NCI-H1105 treated with DMSO at 0.1 percent for 48 hours (cell line): Measurements from ENCODE around the gene SYT6.

ENCODE experiments used
- DNase-seq: peaks from one replicate; lab custom pipeline; 2025; lab: John Stamatoyannopoulos, UW

SYT6 gene, protein sequence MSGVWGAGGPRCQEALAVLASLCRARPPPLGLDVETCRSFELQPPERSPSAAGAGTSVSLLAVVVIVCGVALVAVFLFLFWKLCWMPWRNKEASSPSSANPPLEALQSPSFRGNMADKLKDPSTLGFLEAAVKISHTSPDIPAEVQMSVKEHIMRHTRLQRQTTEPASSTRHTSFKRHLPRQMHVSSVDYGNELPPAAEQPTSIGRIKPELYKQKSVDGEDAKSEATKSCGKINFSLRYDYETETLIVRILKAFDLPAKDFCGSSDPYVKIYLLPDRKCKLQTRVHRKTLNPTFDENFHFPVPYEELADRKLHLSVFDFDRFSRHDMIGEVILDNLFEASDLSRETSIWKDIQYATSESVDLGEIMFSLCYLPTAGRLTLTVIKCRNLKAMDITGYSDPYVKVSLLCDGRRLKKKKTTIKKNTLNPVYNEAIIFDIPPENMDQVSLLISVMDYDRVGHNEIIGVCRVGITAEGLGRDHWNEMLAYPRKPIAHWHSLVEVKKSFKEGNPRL

DNA sequence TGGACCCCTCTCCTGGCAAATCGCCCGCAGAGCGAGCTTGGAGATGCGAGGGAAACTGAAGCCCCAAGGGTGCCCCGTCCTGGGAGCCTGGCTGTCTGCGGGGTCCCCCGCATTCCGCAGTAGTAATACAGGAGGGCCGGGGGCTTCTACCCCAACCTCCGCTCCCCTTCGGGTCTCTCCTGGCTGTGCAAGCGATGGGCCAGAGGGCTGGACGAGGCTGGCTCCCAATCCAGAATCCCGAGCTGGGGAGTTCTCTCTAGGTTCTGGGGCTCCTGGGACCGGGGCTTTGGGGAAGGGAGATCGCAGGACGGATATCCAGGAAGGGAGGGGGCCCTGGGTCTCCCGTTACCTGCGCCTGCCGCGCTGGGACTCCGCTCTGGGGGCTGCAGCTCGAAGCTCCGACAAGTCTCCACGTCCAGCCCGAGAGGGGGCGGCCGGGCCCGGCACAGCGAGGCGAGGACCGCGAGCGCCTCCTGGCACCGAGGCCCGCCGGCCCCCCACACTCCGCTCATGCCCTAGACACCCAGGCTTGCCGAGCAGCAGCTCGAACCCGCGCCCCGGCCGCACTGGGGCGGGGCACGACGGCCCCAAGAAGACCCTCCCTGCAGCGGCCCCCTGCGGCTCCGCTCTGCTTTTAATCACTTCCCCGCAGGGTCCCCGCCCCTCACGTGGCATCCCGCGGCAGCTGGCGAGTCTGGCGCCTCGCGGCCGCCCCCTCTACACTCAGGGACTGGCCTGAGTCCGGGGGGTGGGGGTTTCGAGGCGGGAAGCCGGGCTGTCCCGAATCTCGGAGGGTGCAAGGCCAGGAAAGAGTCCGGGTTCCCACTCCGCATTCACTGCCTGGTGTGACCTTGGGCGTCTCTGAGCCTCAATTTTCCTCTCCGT, at the start of gene SYT6:
Gene SYT6 (minus strand): TSS at position 609 of the 885 bp plus-strand sequence. CDS start 97 bp downstream, at position 512.
- DNase-seq: peak; percentile 26

DNA sequence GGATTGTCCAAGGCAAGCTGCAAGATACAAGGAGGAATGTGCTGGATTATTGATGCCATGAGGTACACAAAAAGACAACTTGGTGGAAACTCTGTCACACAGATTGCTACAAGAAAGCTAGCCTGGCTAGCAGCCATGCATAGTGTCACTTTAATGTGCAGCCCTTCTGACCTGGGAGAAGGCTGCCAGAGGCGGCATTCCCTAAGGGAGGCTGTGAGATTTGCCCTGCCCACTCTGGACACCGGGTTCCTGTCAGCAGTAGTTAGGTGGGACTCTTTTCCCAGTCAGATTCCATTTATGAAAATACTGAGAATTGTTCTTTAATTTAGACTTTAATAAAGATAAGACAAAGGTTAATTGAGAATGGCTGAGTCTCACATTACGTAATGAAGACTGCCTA, 47.8 kb upstream of the SYT6 start:
- no peak for DNase-seq

DNA sequence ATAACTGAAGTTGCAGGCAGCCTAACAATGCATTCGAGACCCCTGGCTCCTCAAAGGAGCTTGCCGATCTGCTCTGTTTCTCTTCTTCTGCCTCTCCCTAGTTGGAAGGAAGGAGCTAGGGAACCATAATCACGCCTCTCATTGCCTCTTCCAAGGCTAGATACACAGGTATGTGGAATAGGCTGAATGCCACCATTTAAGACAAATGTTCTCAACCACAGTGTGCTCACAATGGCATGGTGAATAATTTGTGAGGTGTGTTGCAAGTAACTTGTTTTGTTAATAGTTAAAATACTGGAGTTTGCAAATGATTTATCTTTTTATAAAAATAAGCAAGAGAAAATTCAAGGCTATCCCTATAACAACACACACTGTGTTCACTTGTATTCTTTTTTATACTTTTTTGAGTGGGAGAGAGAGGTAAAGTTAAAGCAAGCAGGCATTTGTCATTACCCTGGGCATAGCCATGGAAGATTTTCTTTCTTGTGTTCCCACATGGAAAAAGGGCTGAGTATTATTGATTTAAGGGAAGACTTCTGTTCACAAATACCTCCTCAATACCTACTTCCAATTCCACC, 45.4 kb upstream of the SYT6 start:
- no peak for DNase-seq

DNA sequence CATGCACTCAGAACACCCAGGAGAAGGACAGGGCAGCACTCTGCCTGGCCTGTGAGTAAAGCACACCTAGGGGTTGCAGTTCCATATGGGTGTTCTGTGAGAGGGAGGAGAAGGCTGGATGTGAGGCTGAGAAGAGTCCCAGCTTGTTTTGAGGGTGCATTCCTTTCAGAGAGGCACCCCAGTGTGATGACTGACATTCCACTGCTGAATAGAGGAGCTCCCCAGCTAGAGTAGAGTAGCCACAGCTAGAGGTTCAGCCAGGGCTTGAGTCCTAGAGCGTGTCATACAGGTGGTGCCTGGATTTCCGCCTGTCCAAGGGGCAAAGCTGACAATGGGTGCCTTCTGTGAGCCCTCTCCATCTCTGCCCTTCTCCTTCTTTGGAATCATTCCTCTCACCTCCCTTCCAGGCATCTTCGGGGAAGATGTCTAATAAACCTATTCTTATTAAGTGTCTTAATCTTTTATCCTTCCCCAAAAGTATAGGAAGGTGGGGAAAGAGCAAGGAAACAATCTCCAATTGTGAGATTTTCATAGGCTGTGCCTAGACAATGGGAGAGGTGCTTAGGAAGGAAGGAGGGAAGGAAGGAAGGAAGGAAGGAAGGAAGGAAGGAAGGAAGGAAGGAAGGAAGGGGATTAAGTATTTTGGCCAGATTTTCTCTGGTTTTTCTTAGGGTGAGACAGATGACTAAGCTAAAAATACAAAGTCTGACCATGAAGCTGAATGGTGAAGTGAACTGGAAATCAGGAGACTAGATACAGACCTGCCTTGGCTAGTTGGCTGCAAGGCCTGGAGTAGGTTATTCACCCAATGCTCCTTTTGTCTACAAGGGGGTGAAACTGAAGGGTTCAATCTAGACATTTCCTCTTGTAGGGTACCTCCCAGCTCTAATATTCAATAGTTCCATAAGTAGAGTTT, 43.6 kb upstream of the SYT6 start:
- no peak for DNase-seq

DNA sequence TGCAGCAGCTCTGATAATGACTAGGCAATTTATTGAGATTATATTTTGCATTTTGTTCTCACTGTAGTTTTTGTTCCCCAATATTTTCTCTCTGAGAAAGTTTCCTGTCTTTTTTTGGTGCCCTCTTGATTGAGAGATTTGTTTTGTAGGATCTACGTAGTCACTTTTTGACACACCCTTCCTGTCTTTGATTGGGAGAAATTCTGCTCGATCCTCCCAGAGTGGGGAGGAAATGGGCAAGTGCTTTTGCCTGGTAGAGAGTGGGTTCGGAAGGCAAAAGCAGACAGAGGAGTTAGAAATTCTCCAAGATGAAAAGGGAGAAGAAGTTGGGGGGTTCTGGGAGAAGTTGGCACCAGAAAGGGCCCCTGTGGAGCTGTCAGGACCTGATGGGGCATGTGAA, 42.1 kb upstream of the SYT6 start:
- DNase-seq: no peak

DNA sequence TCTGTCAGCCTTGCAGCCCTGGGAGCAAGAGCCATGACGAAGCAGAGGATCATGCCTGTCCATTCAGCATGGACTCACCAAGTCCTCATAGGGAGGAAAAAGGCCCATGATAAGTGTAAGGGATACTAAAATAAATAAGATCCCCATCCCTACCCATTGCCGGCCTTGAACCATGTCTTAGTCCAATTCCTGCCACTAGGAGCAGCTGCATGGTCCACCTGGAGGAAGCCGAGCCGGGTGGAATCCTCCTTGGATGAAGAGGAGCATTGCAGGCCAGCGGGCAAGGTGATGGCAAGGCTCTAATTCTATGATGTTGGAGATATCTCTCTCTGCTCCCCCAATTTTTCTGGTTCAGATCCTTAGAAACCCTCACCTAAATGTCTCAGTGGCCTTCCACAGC, 38.7 kb upstream of the SYT6 start:
- DNase-seq: no peak

DNA sequence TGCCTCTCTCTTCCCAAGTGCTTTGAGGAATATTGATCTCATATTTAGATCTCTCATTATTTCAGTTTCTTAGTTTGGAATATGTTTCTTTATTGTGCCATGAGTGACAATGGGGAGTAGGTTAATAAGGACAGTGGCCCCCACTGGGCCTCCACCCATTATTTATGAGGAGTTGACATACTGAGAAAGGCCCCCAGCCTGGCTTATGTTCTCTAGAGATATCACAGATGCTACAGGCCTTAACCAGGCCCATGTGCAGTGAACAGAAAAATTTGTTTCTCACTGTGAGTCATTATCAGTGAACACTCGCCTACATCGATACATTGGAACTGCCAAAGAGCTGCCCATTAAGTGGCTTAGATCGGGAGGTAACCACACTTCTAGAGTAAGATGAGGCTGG, 35.7 kb upstream of the SYT6 start:
- no peak for DNase-seq

DNA sequence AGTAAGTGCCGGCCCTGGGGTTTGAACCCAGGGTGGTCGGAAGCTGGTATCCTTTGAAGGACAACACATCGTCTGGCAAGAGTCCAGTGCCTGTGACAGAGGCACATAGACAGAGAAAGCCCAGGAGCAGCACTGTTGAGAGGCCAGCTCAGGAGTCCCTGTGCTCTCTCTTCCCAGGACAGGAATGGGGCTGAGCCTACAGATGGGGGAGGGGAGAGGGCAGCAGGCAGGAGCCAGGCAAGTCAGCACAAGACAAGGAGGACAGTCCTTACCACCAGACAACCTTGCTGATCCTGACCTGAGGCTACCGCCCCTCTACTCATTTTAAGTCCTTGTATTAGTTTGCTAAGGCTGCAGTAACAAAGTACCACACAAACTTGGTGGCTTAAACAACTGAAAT, 27.7 kb upstream of the SYT6 start:
- DNase-seq: no peak

DNA sequence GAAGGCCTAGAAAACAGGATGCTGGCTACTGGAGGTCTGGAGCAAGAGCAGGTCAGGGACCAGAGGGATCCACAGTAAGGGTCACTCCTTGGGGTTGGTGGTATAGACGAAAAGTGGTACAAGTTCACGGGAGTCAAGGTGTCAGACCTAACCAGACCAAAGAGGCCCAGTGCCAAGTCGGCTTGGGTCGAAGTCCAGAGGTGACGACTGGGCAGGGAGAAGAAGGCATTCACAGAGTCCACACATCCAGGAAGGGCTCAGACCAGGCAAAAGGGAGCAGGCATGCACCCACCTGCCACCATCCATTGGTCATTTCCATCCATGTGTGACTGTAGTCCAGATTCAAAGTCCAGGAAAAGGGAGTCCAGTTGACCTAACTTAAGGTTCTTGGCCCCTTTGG, 27.1 kb upstream of the SYT6 start:
- no peak for DNase-seq

DNA sequence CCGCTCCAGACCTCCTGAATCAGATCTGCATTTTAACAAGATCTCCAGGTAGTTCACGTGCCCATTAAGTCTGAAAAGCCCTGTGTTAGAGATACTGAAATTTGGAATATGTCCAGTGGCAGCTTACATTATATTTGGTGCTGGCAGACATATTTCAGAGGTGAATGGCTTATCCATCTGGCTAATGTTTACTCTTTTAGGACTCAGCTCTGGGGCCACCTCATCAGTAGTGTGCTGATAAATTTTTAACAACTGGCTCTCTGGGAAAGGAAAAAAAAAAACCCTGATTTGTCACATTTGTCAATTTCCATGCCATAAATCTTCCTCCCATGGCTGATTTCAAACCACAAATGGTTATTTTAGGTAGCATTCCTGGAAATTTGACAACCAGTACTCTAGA, 25.3 kb upstream of the SYT6 start:
- peak; percentile 42 for DNase-seq

DNA sequence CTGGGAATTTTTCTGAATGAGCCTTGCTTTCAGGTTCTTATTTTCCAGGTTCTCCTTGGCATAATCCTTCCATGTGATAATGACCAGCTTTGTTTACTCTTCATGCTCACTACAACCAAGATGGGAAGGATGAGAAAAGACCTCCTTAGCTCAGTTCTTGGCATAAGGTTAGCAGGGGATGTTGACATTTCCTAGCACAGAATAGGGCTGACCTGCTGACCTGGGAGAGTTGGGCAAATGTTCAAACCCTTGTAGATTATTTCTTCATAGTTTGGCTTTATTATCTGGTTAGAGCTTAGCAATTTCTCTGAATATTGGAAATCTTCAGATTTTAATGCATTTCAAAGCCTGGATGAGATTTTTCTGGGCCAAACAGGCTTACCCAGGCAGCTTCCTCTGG, 23.6 kb upstream of the SYT6 start:
- DNase-seq: no peak

DNA sequence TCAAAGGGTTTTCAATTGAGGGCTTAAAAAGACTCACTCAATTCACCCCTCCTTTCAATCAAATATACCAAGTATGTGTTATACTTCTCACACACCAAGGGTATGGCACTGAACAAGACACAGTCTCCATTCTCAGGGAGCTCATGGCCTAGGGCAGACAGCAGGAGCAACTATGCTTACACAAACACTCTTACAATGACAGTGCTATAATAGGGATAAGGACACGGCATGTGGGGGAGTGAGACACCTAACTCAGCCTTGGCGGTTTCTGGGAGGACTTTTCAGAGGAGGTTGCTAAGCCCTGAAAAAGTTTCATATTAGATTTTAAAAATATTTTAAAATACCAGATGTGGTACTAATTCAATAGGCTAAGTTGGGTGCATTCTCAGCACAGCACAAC, 22.7 kb upstream of the SYT6 start:
- DNase-seq: no peak

DNA sequence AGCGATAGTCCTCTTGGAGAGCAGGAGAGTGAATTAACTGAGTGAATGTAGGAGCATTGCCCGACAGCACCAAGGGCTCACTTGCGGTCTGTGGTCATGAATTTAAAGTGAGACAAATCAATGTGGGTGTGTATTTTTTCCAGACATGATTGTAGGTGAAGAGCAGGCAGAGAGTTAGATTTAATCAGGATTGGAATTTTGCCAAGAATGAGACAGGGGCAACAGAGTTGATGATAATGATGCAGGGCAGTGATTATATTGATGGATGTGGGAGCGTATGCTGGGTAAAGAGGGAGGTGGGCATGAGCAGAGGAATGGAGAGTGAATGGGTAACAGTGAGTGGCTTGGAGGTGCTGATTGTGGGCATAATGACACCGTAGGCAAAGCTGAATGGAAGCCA, 20.0 kb upstream of the SYT6 start:
- peak; percentile 59 for DNase-seq

DNA sequence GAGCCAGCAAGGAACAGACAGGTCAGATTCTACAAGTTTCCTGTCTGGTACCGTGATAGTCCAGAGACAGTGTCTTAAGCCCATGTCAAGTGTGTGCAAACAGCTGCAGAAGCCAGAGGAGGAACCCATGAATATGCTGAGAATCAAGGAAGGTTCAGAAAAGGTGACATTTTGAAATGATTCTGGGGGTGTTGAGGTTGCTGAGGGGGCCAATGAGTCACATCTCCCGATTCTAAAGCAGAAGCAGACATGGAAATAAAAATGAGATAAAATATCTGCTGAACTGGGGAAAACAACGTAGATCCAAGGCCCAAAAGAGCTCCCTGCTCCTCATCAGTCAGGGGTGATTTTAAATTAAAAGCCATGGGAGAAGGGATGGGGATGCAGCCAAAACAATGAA, 15.8 kb upstream of the SYT6 start:
- no peak for DNase-seq

DNA sequence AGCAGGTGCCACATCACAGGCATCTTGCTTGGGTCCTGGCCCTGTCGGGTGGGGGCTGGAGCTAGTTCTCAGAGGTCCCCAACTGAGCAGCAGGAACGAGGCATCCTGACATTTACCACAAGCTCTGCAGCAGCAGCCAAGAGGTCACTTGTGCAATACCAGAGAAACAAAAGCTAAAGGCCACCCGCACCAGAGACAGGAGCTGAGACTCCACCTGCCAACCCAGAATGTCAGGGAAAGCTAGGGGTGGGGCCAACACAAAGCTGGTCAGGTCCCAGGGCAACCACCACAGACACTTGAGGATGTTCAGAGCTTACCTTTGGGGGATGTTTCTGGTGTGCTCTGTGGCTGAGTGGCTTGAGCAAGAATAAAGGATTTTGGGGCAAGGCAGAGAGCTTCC, 13.6 kb upstream of the SYT6 start:
- DNase-seq: no peak

DNA sequence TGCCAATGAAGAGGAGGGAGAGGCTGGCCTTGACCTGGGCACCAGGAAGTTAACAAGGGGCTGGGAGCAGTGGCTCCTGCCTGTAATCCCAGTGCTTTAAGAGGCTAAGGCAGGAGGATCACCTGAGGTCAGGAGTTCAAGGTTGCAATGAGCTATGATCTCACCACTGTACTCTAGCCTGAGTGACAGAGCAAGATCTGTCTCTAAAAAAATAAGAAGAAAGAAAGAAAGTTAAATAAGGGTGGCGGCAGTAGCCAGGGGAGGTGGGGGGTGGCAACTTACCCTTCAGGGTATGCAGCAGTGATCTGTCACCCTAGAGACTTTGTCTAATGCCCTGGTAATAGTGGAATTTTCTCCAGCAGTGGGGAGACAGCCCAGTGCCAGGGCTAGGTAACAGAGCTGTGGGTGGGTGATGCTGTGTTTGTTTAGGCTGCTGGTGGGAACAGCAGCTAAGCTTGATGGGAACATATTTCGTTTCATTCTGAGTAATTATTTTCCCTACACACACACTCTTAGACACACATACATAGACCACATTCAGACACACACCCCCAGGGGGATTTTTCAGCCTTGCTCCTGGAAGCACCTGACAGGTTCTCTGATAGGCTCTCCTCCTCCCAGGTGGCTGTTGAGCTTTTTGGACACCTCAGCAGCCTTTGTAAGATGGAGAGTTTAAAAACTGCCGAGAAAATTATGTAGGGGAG, 11.3 kb upstream of the SYT6 start:
- DNase-seq: no peak

DNA sequence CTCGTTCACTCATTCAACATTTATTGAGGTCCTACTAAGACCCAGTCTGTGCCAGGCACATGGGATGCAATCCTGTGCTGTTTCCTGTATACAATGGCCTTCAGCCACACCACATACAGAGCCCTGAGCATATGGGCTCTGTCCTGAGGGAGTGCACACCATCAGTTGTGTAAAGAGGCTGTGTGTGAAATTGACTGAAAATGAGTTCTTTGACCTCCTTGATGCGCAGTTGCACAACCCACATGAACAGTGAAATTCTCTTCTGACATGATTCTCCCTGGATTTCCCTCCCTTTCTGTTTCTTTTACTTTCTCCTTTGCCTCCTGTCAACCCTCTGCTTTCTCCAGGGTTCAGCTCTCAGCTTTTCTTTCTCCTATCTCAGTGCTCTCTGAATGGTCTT, 6.3 kb upstream of the SYT6 start:
- no peak for DNase-seq

DNA sequence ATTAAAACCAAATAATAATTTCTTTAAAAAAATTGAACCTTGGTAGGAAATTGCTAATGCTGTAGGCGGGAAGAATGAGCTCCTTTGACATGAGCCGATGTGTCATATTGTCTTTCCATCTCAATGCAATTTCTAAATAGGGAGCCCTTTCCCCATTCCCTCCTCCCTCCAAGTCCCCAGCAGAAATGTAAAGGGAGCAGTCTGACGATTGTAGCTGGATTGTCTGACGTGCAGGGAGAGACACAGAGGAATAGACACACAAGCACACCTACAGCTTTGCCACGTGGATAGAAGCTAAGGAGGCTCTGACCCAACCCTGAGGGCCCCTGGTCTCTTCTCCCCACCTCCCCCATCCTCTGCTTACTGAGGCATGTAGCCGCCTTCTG, 3.6 kb upstream of the SYT6 start:
- DNase-seq: no peak

DNA sequence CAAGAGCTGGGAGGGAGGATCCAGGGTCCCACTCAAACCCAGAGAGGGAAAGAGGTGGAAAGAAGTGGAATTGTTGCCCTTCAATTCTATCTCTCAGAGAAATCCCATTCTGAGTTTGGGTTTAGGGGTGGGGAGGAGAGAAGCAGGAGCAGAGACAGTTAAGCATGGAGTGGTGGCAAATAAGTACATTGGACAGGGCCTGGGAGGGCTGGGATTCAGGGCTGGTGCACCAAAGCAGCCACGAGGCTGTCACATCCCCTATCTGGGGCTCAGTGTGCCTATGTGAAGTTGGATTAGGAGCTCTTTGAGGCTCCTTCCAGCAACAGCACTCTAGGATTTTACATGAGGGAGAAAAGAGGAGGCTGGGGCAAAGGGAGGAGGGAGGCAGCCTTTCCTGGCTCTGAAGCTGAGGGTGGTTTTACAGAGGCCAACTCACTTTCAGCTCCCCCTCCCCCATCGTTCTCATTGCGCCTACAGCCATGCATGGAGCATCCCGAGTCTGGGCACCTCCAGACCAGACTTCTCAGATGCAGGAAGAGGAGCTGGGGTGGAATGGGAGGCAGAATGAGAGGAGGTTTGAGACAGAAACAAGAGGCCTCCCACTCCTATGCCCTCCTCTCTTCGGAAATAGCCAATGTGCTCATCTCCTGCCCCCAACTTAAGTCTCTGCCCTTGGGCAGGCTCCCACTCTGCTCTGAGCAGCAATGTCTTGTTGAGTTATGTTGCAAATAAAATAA, 3.0 kb upstream of the SYT6 start:
- no peak for DNase-seq

DNA sequence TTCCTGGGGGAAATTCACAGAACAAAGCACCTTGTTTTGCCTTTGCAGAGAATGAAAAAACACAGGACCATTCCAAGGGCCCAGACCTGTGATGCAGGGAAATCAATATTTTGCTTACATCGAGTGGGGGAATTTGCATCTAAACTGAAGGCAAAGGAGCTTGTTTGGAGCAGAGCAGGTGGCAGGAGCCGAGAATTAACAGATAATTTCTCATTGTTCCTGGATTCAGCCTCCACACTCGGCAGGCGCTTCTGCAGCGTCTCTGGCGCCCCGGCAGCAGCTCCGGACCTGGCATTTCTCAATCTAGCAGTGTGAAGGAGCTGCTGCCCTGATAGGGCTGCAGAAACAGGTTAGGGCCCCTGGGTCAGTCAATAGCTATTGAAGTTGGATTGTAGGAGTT, 2.0 kb upstream of the SYT6 start:
- DNase-seq: no peak
